ENCODE data around the gene NWD2.

NWD2 gene

GRCh38 chr4:37385424-37385823 lies 140.9 kb downstream of the NWD2 start:
- no peak for DNase-seq (ENCODE audit: low spot score)
- ChIA-PET POLR2A (ENCODE audit: low non-redundant PET) (no interaction called here), CTCF (interaction anchor here (0.6 kb wide), 1 partner anchor 65 kb away, joined by 3 read pairs; no protein-coding TSS in a partner anchor)
- TF ChIP-seq CTCF (conservative IDR thresholded peaks at IDR 0.05; ENCODE audit: low read depth) = no peak
- no peak overlapping the region for H3K27ac ChIP-seq

- ChIA-PET CTCF (interaction anchor here (0.5 to 1.1 kb wide), 9 partner anchors 92 to 1059 kb away, joined by 3 to 7 read pairs (median 4); no protein-coding TSS in a partner anchor), POLR2A (ENCODE audit: low non-redundant PET) (no interaction called here)
- no peak overlapping the region for H3K27ac ChIP-seq
- no peak for DNase-seq (ENCODE audit: low spot score)
- TF ChIP-seq CTCF (conservative IDR thresholded peaks at IDR 0.05; ENCODE audit: low read depth) = no peak
These were observed 144.3 kb downstream of the NWD2 start for GRCh38 chr4:37388681-37389365.

DNA sequence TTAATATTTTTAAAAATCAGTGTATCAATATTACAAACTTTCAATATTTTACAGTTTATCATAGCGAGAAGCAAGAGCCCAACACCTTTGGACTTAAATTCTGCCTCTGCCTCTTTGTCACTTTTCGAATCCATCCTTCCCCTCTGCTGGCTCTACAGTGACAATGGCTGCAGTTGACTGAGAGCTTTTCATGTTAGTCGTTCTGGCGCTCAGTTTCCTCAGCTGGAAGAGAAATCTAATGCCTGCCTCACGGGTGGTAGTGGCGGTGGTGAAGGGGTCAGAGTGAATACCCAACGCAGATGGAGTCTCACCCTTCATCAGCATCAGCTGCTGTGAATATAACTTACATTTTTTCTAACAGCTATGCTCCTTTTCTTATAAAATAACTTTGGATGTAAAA lies 144.8 kb downstream of the NWD2 start:
- no peak for TF ChIP-seq CTCF (conservative IDR thresholded peaks at IDR 0.05; ENCODE audit: low read depth)
- POLR2A ChIA-PET (ENCODE audit: low non-redundant PET) = no interaction called here
- CTCF ChIA-PET = interaction anchor here (0.5 to 0.8 kb wide), 9 partner anchors 91 to 1060 kb away, joined by 3 to 7 read pairs (median 4); no protein-coding TSS in a partner anchor
- DNase-seq (ENCODE audit: low spot score) = no peak
- no peak overlapping the region for H3K27ac ChIP-seq

DNA sequence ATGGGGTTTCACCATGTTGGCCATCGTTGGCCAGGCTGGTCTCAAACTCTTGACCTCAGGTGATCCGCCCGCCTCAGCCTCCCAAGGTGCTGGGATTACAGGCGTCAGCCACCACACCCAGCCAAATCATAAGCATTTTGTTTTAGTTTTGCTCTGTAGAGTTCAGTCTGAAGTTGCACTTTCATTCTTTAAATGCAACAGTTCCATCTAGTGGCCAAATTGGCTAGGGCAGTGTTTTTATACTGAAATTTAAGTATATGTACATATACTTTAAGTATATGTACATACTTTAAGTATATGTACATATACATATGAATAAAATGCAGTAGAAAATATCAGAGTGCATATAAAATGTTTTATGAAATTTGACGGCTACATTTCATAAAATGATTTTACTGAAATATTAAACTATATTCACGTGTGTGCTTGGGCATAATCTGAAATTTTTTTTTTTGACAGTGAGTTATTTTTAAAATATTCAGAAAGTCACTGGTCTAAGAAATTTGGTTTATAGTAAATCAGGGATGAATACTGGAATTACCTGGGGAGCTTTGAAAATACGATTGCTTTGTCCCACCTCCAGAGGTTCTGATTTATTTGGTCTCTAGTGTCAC lies 145.5 kb downstream of the NWD2 start:
- ChIA-PET POLR2A (ENCODE audit: low non-redundant PET) (no interaction called here), CTCF (interaction anchor here (0.5 to 0.7 kb wide), 5 partner anchors 10 to 976 kb away, joined by 3 to 4 read pairs (median 3); no protein-coding TSS in a partner anchor)
- DNase-seq (ENCODE audit: low spot score) = peak; percentile 26
- no peak overlapping the region for H3K27ac ChIP-seq
- TF ChIP-seq CTCF (conservative IDR thresholded peaks at IDR 0.05; ENCODE audit: low read depth) = peak; percentile 82

DNA sequence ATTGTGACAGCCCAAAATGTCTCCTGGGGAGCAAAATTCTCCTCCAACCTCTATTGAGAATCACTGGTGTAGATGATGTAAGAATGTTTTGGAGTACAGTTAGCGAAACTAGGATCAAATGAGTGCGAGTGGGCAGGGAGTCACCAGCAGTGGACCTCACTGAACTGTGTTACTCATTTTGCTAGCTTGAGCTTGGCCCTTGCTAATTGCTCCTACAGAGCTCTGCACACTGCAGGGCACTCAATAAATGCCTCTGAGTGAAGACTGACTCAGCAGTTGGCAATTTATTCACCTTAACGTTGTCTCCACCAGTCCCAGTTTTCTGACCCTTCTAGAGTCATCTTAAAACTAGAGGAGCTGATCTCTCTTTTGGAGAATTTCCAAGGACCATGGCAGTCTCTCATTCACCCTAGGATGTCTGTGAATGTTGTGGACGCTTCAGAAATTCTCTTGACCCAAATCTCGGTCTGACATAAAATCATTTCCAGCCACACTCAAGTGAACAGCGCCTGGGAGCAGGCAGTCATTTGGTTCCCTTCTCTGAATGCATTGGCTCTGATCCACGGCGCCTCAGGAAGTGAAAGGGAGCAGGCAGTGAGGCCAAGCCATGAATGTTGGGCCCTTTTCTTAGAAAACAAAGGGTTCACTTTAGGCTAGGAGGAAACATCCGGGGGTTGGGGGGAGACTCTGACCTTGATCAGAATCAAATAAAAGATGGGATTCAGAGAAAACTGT lies 148.1 kb downstream of the NWD2 start:
- peak; percentile 13 for DNase-seq (ENCODE audit: low spot score)
- no peak overlapping the region for H3K27ac ChIP-seq
- POLR2A ChIA-PET (ENCODE audit: low non-redundant PET) = no interaction called here
- TF ChIP-seq CTCF (conservative IDR thresholded peaks at IDR 0.05; ENCODE audit: low read depth) = no peak
- CTCF ChIA-PET = no interaction called here

DNA sequence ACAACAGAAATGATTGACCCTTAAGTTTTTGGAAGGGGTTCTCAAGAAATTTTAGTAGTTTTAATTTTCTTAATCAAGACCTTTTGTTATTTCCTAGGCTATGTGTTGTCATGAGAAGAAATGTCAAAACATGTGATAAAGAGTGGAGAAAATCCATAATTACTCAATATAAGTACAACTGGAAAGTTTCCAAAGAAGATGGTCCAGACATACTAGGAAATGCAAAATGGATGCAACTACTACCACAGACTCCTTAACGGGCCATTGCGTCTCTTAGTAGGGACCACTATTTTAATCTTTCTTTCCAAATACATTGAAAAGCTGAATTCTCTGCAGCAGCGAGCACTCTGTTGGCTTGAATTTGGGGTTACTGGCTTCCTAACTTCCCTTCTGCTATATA lies 148.8 kb downstream of the NWD2 start:
- no peak for DNase-seq (ENCODE audit: low spot score)
- ChIA-PET POLR2A (ENCODE audit: low non-redundant PET) (no interaction called here), CTCF (interaction anchor here (0.6 kb wide), 1 partner anchor 243 kb away, joined by 3 read pairs; no protein-coding TSS in a partner anchor)
- no peak overlapping the region for H3K27ac ChIP-seq
- no peak for TF ChIP-seq CTCF (conservative IDR thresholded peaks at IDR 0.05; ENCODE audit: low read depth)
